ENCODE results near the gene CREG1.

GRCh38 chr1:167518331-167518700, 35.2 kb downstream of the CREG1 start, which contains the start of gene CD247:
- TF ChIP-seq CTCF (IDR thresholded peaks at IDR 0.05; ENCODE audit: low read depth, low read length, poor library complexity, severe bottlenecking) (no peak), EZH2phosphoT487 (IDR thresholded peaks at IDR 0.05; ENCODE audit: borderline replicate concordance, low read length) (no peak)
